ENCODE results near the gene PCDHGC4. TPM values are rescaled to one million over a fixed set of nuclear protein-coding genes. Genes with fewer than 3 reads are reported as not detected.

PCDHGC4 gene
- total RNA-seq, 1 donor from 2014 or later: 0.69 TPM

GRCh38 chr5:141489841-141490240 is 5.0 kb downstream of the PCDHGC4 start:
- H3K9me3 Mint-ChIP-seq: no peaks in the 10 kb centered on the region
- peaks cover 54% of the 10 kb centered on the region for H3K27me3 Mint-ChIP-seq
- H3K4me3 Mint-ChIP-seq: no peak overlapping the region
- no peaks in the 10 kb centered on the region for H3K36me3 Mint-ChIP-seq (ENCODE audit: low read depth)
- H3K27ac Mint-ChIP-seq: no peak overlapping the region
- POLR2A ChIA-PET: no interaction called here
- ATAC-seq (ENCODE audit: low read depth) (no peak), DNase-seq (no peak)
- intact Hi-C loops (cut with micrococcal nuclease): no loop called here
- TF ChIP-seq CTCF (IDR thresholded peaks at IDR 0.05): no peak
- CTCF ChIA-PET: interaction anchor here (1.2 kb wide), 1 partner anchor 60 kb away, joined by 3 read pairs; the partner anchor contains the start of gene PCDHGA12
- peaks cover 24% of the 10 kb centered on the region for H3K4me1 Mint-ChIP-seq

- Mint-ChIP-seq H3K36me3 (ENCODE audit: low read depth) (no peaks in the 10 kb centered on the region), H3K9me3 (no peaks in the 10 kb centered on the region), H3K4me3 (no peak overlapping the region), H3K27me3 (peaks cover 50% of the 10 kb centered on the region), H3K4me1 (peaks cover 20% of the 10 kb centered on the region), H3K27ac (no peak overlapping the region)
- no peak for ATAC-seq (ENCODE audit: low read depth)
- TF ChIP-seq CTCF (IDR thresholded peaks at IDR 0.05): no peak
- ChIA-PET POLR2A (no interaction called here), CTCF (no interaction called here)
- DNase-seq: no peak
- intact Hi-C loops (cut with micrococcal nuclease): no loop called here
Observed at GRCh38 chr5:141490271-141490670, 5.4 kb downstream of the PCDHGC4 start.

- TF ChIP-seq CTCF (IDR thresholded peaks at IDR 0.05): no peak
- Mint-ChIP-seq H3K4me3 (no peak overlapping the region), H3K9me3 (no peaks in the 10 kb centered on the region), H3K4me1 (peaks cover 18% of the 10 kb centered on the region), H3K27ac (no peak overlapping the region), H3K27me3 (peaks cover 52% of the 10 kb centered on the region), H3K36me3 (ENCODE audit: low read depth) (no peaks in the 10 kb centered on the region)
- no peak for DNase-seq
- ChIA-PET CTCF (no interaction called here), POLR2A (interaction anchor here (1.4 kb wide), 1 partner anchor 20 kb away, joined by 4 read pairs; no protein-coding TSS in a partner anchor)
- ATAC-seq (ENCODE audit: low read depth): no peak
- intact Hi-C loops (cut with micrococcal nuclease): no loop called here
Observed at GRCh38 chr5:141490771-141491170, 5.9 kb downstream of the PCDHGC4 start.

- ATAC-seq (ENCODE audit: low read depth) (peak; percentile 30), DNase-seq (no peak)
- CTCF ChIA-PET: interaction anchor here (0.6 kb wide), 1 partner anchor 42 kb away, joined by 4 read pairs; no protein-coding TSS in a partner anchor
- no peak overlapping the region for H3K27ac Mint-ChIP-seq
- no peaks in the 10 kb centered on the region for H3K9me3 Mint-ChIP-seq
- intact Hi-C loops (cut with micrococcal nuclease): loop anchor here (1.0 to 2.0 kb wide), 4 partner anchors 7 to 21 kb away; no protein-coding TSS in a partner anchor
- peaks cover 18% of the 10 kb centered on the region for H3K4me1 Mint-ChIP-seq
- TF ChIP-seq CTCF (IDR thresholded peaks at IDR 0.05): no peak
- POLR2A ChIA-PET: interaction anchor here (1.4 to 2.9 kb wide), 2 partner anchors 19 to 21 kb away, joined by 4 to 9 read pairs; no protein-coding TSS in a partner anchor
- peak overlapping the region; percentile 81 for H3K4me3 Mint-ChIP-seq
- no peaks in the 10 kb centered on the region for H3K36me3 Mint-ChIP-seq (ENCODE audit: low read depth)
- peaks cover 44% of the 10 kb centered on the region for H3K27me3 Mint-ChIP-seq
Observed at GRCh38 chr5:141491323-141492167, 6.7 kb downstream of the PCDHGC4 start.
